GM21576 (cell line): ENCODE results near the gene TTYH3.
A peak's percentile ranks its signal among the peaks of the same experiment; 100 is the strongest.
"Not testable (repeated sequence)": the region's sequence is repeated elsewhere in the genome, so short reads cannot be mapped to it uniquely, and the experiment has no call there.

Experiments
- ATAC-seq: cut with Tn5 transposase; IDR thresholded peaks from one replicate; pipeline ENCODE4 v1.9.1; 2021; ENCODE audit warnings: mild to moderate bottlenecking, moderate library complexity; ENCODE audit not compliant: unreplicated experiment

TTYH3 gene

GRCh38 chr7:2681929-2682799 lies 50.4 kb downstream of the TTYH3 start:
- no peak for ATAC-seq

DNA sequence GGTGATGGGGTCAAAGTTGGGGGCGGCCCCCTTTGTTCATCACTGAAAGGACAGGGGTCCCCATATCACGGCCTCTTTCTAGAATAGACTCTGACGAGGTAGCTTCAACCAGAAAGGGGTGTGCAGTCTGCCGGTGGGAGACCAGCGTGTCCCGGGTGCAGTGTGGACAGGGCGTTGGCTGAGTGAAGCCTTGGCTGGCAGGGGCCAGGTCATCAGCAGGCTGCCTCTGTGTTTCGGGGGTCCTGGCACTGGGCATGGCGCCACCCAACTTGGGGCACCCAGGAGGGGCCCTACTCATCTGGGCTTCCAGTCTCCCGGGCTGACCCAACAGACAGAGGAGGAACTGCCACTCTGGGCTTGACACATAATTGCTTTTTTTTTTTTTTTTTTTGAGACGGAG lies 52.7 kb downstream of the TTYH3 start:
- ATAC-seq: no peak

DNA sequence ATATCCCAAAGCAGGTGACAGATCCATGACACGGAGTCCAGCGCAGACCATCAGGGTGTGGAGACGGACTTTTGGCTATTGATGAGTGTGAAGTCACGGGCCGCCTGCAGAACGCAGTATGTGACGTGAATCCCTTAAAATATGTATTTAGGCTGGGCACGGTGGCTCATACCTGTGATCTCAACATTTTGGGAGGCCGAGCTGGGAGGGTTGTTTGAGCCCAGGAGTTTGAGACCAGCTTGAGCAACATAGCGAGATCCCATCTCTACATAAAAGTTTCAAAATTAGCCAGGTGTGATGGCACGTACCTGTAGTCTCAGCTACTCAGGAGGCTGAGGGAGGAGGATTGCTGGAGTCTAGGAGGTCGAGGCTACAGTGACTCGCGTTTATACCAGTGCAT lies 54.3 kb downstream of the TTYH3 start:
- no peak for ATAC-seq

DNA sequence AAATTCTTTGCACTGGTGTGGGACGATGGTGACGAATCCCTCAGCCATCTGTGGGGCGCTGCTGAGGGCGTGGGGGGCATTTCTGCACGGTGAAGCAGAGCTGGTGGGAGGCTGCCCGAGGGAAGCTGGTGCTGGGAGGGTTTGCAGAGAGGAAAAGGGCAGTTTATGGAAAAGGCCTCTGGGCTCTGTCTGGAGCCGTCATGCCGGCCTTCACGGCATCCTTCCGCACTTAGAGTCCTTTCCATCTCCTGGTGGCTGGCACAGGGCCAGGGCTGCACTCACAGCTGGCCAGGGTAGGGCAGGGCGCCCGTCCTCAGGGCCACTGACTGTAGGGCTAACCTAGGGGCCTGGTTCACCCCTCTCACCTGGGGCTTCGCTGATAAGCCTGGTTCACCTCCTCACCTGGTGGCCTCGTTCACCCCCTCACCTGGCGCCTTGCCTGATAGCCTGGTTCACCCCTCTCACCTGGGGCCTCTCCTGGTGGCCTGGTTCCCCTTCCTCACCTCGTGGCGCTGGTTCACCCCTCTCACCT lies 55.6 kb downstream of the TTYH3 start:
- no peak for ATAC-seq

- ATAC-seq: no peak
Measured at GRCh38 chr7:2687881-2688318, 56.1 kb downstream of the TTYH3 start, which contains the start of gene AMZ1. Gene AMZ1 (plus strand): TSS chr7:2688202. CDS start chr7:2700452, 12,250 bp downstream.

GRCh38 chr7:2688409-2689342 lies 56.9 kb downstream of the TTYH3 start:
- peak; percentile 75 for ATAC-seq

DNA sequence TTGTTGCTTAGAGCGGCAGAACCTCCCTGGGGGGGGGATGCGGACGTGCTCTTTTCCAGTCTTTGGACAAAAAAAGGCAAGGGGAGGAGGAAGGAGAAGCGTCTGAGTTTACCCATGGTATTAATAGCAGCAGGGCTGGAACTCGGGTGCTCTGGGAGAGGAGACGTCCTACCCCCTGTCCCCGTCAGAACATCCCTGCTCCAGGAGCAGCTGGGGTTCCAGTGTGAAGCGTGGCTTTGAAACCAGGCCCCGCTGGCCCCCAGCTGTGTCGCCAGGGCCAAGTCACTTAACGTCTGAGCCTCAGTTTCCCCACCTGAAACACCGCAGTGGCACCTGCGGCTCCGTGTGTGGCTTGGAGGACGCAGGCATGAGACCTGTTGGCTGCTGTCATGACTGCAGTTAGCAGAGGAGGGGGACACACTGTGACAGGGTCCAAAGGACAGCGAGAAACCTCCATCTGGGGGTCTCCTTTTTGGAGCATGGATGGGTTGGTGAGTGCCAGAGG lies 57.6 kb downstream of the TTYH3 start:
- ATAC-seq: no peak

DNA sequence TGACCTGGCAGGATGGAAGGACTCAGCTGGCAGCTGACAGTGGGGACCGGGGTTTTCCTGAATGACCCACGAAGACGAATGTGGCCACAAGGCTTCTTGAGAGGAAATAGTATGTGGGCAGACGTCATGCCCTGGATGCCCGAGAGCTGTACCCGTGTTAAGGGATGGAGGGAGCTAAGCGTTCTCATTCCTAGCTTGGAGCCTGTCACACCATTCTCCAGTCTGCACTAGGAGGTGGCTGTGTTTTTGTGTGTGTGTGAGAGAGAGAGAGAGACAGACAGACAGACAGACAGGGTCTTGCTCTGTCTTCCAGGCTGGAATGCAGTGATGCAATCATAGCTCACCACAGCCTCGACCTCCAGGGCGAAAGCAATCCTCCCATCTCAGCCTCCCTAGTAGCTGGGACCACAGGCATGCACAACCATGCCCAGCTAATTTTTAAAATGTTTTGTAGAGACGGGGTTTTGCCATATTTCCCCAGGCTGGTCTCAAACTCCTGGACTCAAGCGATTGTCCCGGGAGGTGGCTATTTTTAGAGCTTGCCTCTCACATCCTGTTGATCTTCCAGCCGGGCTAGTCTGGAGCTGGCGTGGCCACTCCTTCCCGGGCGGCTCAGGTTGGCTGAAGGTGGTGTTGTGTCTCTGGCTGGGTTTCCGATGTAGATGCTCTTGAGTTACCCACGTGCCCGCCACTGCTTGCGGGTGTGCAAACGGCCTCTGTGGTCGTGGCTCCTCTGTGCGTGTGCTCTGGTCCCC lies 58.3 kb downstream of the TTYH3 start:
- no peak for ATAC-seq

DNA sequence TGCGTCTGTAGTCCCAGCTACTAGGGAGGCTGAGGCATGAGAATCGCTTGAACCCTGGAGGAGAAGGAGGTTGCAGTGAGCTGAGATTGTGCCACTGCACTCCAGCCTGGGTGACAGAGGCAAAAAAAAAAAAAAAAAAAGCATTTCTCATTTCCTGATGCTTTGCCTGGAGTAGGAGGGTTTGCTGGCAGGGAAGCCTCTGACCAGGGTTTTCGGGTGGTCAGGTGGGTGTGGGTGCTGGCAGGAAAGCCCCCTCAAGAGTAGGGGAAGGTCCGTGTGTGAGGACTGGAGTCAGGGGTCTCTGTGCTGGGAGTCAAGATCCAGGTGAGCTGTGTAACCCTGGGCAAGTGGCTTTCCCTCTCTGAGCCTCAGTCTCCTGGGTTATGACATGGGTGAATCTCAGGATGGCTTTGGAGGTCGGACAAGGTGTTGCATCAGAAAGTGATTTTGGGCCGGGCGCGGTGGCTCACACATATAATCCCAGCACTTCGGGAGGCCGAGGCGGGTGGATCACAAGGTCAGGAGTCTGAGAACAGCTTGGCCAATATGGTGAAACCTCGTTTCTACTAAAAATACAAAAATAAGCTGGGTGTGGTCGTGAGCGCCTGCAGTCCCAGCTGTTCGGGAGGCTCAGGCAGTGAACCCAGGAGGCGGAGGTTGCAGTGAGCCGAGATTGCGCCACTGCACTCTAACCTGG lies 59.4 kb downstream of the TTYH3 start:
- no peak for ATAC-seq

DNA sequence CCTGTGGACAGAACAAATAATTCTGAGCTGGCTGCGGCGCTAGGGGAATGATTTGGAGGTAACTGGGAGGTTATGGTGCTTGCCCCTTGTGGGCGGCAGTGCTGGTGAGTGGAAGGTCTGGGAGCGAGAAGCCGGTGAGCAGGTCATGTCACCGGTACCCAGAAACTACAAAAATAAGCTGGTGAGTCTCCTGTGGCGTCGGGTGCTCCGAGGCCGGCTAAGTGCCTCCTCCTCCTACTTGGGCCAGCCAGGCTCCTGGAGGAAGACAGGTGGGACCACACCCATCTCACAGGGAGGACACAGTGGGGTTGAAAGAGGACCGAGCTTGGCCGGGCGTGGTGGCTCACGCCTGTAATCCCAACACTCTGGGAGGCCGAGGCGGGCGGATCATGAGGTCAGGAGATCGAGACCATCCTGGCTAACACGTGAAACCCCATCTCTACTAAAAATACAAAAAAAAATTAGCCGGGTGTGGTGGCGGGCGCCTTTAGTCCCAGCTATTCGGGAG lies 60.2 kb downstream of the TTYH3 start:
- ATAC-seq: not testable (repeated sequence)

DNA sequence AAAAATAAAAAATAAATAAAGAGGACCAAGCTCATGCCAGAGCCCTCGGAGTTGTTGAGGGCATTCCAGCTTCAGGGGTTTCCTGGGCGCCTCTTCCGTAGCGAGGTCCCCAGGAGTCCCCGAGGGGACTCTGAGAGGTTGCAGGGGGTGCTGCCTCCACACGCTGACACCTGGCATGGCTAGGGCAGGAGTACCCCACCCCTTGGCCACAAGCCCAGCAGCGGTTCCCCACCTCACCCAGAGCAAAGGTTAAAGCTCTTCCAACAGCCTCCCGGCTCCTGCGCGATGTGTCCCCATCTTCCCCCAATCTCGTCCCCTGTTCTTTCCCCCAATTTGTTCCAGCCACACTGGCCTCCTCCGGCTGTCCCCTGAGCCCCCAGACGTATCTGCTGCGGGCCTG lies 60.8 kb downstream of the TTYH3 start:
- no peak for ATAC-seq

GRCh38 chr7:2693420-2694121 lies 61.8 kb downstream of the TTYH3 start:
- ATAC-seq: not testable (repeated sequence)

GRCh38 chr7:2694122-2694436 lies 62.3 kb downstream of the TTYH3 start:
- ATAC-seq: not testable (repeated sequence)

DNA sequence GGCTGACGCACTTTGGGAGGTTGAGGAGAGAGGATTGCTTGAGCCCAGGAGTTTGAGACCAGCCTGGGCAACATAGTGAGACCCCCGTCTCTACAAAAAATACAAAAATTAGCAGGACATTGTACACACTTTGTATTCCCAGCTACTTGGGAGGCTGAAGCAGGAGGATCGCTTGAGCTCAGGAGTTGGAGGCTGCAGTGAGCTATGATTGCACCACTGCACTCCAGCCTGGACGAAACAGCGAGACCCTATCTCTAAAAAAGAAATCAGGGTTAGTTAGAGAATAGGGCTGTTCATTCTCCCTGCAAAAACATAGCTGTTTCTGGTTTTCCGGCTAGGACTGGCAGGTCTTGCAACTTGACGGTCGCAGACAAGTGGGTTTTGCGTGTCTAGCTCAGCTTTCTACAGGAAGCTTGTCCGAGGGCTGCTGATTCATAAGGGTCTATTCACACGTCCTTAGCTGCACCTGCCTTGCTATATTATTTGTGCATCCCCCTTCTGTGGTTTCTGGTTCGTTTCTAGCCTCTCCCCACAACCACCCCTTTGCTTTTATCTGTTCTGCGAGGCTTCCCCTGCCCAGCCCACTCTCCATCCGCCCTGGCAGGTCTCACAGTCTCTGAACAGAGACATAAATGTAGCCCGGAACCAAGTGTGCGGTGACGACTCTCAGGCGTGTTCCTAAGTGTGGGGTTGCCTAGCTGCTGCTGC lies 66.9 kb downstream of the TTYH3 start:
- ATAC-seq: peak; percentile 92

- ATAC-seq: no peak
Measured at GRCh38 chr7:2699289-2699620, 67.5 kb downstream of the TTYH3 start.

DNA sequence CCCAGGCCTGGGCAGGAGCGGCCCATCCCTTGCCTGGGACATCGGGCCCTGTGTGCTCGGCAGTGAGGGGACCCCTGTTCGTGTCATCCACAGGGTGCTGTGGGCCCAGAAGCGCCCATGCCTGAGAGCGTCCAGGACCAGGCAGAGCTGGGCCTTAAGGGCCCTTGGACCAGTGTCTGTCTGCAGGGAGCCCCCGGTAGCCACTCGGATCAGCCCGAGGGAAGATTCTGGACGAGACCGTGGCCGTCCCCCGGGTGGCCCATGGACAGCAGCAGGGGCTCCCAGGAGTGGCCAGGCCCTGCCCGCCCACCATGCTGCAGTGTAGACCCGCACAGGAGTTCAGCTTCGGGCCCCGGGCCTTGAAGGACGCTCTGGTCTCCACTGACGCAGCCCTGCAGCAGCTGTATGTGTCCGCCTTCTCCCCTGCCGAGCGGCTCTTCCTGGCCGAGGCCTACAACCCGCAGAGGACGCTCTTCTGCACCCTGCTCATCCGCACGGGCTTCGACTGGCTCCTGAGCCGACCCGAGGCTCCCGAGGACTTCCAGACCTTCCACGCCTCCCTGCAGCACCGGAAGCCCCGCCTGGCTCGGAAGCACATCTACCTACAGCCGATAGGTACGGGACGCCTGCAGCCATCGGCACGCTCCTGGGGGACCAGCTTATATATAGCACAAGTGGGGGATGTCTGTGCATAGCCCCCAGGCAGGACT lies 68.5 kb downstream of the TTYH3 start:
- no peak for ATAC-seq

DNA sequence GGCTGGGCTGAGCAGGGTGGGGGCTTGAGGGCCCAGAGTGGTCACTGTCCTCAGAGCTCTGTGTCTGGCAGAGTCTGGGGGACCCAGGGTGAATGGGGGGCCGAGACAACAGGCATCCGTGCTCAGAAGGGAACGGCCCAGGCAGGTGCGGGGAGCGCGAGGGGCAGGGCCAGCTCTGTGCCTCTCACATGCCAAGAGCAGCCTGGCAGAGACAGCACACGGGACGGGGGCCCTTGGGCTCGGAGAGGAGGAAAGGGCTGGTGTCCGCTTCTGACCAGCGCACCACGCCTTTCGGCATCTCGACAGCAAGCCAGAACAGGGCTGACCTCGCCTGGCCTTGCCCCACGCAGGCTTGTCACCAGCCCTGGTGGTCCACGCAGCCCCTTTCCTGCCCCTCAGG lies 69.6 kb downstream of the TTYH3 start:
- ATAC-seq: no peak
